COLO668 (cell line): ENCODE measurements around the gene SLC35A2.
A peak's percentile ranks its signal among the peaks of the same experiment; 100 is the strongest.
"Not testable (repeated sequence)": the region's sequence is repeated elsewhere in the genome, so short reads cannot be mapped to it uniquely, and the experiment has no call there.

Experiments used
- DNase-seq: peaks from one replicate; lab custom pipeline; 2025; ENCODE audit not compliant: unreplicated experiment; lab: John Stamatoyannopoulos, UW

SLC35A2 gene

DNA sequence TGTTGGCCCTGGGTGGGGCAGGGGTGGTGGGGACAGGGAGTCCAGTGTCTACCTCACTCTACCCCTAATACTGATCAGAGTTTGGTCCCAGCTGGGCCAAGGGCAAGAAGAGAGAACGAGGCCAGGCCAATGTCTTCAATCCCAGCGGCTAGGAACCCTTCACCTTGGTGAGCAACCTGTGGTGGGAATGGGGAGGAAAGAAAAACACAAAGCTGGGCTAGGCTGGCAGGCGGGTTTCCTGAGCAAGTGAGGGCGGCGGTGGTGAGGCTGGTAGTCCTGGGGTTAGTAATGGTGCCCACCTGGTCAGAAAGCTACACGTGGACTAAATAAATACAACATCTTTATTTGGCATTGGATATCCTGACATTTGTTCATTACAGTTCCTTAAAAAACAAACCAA is 8.2 kb downstream of the SLC35A2 start:
- DNase-seq = no peak

DNA sequence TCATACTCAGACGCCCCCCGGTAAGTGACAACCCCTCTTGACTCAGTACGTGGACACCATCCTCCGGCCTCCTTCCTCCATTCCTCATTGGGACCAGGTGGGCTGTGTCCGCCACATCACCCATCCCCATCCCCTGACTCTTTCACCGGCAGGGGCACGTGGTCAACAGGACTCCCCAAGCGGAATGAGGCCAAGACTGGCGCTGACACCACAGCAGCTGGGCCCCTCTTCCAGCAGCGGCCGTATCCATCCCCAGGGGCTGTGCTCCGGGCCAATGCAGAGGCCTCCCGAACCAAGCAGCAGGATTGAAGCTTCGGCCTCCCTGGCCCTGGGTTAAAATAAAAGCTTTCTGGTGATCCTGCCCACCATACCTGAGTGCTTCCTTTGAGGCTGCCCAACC is 8.7 kb downstream of the SLC35A2 start:
- DNase-seq = no peak

DNA sequence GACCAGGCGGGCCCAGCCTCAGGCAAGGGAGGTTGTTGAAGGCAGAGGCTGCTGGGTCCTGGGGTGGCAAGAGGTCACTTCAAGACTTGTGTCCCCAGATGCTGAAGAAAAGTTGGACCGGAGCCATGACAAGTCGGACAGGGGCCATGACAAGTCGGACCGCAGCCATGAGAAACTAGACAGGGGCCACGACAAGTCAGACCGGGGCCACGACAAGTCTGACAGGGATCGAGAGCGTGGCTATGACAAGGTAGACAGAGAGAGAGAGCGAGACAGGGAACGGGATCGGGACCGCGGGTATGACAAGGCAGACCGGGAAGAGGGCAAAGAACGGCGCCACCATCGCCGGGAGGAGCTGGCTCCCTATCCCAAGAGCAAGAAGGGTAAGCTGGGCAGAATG is 9.3 kb downstream of the SLC35A2 start:
- DNase-seq = no peak

DNA sequence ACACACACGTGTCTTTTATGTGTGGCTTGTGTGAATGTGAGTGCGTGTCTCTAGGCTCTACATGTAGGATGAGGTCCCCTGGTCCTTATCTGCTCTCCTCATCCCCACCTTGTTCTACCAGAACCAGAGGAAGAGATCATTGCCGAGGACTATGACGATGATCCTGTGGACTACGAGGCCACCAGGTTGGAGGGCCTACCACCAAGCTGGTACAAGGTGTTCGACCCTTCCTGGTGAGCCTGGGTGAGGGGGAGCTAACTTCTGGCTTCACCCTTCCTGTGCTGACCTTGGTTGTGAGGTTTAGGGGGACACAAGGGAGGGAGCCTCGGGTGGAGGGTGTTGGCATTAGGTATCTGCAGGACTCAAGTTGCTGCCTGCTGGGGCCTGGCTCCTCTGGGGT is 10.4 kb downstream of the SLC35A2 start:
- no peak for DNase-seq

- DNase-seq = no peak
Observed at GRCh38 chrX:48899078-48899410, 12.4 kb downstream of the SLC35A2 start.

DNA sequence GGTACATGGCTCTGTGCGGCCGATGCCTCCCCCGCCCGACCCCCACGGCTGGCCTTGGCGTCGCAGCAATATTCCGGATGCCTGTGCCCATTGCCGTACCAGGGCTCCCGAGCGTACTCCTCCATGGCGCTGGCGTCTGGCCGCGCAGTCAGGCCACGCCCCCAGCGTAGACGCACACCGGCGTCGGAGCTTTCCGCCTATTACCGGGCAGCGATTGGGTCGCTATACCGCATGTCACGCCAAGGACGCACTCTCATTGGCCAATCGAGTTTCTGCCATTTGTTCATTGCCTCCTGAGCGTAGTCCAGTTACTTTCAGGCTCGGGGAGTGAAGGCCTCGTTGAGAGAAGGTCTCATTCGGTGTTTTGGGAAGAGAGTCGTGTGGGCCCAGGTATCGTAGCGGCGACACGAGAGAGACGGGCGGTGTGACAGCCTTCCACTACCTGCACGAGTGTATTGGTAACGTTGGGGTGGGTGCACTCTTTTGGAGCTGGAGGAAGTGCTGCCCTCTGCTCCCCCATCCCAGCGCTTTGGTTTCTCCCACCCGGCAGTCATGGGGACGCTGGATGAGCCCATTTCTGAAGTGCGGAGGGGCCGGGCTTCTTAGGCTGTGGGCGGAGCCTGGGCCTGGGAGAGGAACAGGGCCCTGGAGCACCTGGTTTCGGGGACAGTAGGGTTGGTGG is 13.7 kb downstream of the SLC35A2 start, which contains the start of the genes PQBP1 and TIMM17B:
PQBP1 (plus strand) TSS at position 306 of the 682 bp plus-strand sequence. CDS start 580 bp downstream, outside the sequence.
TIMM17B (minus strand) TSS at position 144 of the 682 bp plus-strand sequence; CDS start at position 125, 19 bp downstream.
- DNase-seq = peak; percentile 93

GRCh38 chrX:48897157-48897624 is 14.3 kb downstream of the SLC35A2 start:
- DNase-seq = peak; percentile 91

GRCh38 chrX:48896611-48897011 is 14.8 kb downstream of the SLC35A2 start:
- peak; percentile 3 for DNase-seq

DNA sequence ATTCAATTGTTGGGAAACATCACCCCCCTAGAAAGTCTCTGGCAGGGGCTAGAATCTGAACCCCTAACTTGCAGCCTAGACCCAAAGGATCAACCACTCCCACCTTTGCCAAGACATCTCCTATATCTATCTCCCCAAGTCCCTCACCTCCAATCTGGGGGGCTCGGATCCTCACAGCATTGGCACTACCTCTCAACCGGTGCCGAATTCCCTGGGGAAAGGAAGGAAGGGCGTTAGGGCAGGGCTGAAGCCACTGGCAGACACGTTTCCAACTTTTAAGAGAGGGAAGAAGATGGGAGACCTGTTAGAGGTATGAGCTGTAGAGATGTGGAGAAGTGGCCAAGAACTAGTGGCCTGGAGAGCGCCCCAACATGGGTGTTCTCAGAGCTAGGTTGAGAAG is 16.6 kb downstream of the SLC35A2 start:
- DNase-seq = no peak

DNA sequence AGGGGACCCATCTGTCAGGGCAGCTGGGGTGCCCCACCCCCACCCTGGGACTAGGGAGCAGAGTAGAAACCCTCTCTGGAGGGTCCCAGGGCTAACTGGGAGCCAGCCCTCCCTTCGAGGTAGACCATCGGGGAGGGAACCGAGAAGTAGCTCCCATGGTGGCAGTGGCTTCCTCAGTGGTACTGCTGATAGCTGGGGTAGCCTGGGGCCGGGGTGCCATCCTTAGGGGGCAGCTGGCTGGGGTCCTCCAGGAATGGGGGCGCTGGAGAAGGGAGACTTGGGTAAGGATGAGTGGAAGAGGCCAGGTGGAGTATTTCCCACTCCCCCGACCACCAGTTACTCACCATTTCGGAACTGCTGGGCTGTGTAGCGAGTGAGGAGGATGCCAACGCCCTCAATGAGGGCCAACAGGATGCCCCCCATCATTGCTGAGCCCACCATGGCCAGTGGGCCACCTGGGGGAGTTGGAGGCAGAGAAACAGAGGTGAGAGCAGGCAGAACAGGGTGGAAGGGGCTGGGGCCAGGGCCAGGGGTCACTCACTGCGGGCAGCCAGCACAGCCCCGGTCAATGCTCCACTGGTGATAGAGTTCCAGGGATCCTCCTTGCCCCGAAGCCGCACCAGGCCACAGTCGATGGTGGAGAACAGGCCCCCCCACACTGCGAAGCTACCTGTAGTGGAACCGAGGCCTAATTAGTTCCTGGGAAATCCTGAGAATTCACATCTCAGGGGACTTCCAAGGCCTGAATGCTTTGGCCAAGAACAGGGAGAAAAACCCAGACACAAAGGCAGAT is 17.7 kb downstream of the SLC35A2 start:
- no peak for DNase-seq

GRCh38 chrX:48892896-48893295 is 18.6 kb downstream of the SLC35A2 start:
- no peak for DNase-seq

DNA sequence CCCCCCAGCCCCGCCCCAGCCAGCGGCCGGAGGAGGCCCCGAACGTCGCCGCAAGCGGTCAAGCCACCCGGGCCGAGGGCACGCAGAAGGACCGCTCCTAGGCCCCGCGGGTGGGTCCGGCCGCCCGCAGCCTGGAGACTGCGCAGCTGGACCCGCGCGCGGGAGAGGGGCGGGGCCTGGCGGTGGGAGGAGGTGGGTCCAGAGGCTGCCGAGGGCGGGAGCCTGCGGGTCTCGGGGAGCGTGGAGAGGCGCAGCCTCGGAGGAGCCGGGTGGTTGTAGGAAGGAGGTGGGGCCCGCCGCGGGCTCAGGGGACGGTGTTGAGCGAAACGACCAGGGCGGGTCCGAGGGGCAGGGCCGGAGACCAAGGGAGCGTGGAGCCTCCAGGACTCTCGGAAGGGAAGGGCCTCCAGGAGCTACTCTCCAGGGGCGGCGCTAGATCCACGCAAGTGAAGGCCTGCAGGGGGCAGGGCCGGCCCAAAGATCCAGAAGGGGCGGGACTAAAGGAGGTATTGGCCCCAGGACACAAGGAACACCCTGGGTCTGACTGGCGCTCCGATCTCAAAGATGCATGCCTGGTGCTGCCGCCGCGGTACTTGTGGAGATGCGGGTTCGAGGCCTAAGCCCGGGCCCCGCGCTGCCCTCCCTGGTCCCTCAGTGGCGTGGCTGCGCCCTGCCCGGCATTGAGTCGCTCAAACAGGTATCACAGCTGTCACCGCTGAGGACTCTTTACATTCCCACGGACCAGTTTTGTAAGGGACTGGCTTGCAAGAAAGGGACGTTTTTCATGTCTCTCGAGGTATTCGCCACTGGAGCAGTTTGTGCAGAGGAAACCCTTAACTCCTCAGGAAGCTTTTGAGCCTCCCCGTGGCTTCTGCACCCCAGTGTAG is 19.8 kb downstream of the SLC35A2 start:
- peak; percentile 83 for DNase-seq

GRCh38 chrX:48890934-48891401 is 20.5 kb downstream of the SLC35A2 start:
- peak; percentile 27 for DNase-seq

- no peak for DNase-seq
Observed at GRCh38 chrX:48890296-48890925, 21.0 kb downstream of the SLC35A2 start.

GRCh38 chrX:48886586-48886985 is 24.9 kb downstream of the SLC35A2 start:
- DNase-seq = not testable (repeated sequence)

- DNase-seq = no peak
Observed at GRCh38 chrX:48883729-48884128, 27.7 kb downstream of the SLC35A2 start.

DNA sequence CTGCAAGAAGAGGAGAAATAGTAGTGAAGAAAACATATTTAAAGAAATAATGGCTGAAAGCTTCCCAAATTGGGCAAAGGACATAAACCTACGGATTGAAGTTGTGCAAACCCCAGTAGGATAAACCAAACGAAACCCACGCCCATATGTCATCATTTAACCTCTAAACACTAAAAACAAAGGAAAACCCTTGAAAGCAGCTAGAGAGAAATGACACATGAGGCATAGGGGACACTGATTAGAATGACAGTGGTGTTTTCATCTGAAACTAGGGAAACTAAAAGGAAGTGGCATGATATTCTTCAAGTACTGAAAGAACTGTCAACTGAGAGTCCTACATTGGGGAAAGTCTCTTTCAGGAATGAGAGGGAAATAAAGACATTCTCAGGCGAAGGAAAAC is 34.5 kb downstream of the SLC35A2 start:
- not testable (repeated sequence) for DNase-seq

GRCh38 chrX:48872017-48872416 is 39.4 kb downstream of the SLC35A2 start:
- DNase-seq = not testable (repeated sequence)

GRCh38 chrX:48864210-48864609 is 47.2 kb downstream of the SLC35A2 start:
- DNase-seq = no peak

DNA sequence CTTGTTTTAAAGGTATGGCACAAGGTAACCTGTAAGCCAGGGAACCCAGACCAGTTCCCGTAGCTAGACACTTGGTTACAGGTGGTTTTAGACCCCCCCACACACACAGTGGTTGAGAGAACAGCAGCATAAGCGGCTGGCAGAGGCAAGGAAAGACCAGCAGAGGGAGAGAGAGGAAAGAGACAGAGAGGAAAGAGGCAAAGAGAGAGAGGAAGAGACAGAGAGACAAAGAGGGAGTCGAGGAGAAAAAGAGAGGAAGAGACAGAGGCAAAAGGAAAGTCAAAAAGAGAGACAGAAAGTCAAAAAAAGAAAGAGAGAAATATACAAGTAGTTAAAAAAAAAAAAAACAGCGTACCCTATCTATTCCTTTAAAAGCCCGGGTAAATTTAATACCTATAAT is 56.5 kb downstream of the SLC35A2 start:
- no peak for DNase-seq
